ENCODE results near the gene CHN1.

DNA sequence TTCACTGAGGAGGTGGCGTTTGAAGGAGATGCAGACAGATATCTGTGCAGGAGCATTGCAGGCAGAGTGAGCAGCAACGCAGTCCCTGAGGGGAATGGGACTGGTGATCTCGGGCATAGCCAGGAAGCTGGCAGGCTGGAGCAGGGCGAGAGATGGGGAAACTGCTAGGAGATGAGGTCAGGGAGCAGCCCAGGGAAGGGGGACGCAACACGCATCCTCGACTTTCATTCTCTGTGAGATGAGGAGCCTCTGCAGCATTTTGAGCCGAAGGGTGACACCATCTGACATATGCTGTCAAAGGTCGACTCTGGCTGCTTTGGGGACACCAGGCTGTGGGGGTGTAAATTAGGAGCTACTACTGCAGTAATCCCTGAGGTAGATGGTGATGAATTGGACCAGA is 236.6 kb downstream of the CHN1 start:
- TF ChIP-seq CTCF (IDR thresholded peaks at IDR 0.05), result no peak
- TF ChIP-seq POLR2A (IDR thresholded peaks at IDR 0.05), result no peak
